Right ventricle myocardium inferior (tissue), 1 donor: ENCODE measurements around the gene PDSS2. TPM values are rescaled to one million over a fixed set of nuclear protein-coding genes. Genes with fewer than 3 reads are reported as not detected.
A peak's percentile ranks its signal among the peaks of the same experiment; 100 is the strongest.
"Not testable (repeated sequence)": the region's sequence is repeated elsewhere in the genome, so short reads cannot be mapped to it uniquely, and the experiment has no call there.

Experiments
- ATAC-seq: fragments of 200-7000 bp; cut with Tn5 transposase; one replicate; pipeline ENCODE4 v1.9.1; 2020; ENCODE audit warnings: mild to moderate bottlenecking, moderate library complexity
- DNase-seq: peaks from one replicate; pipeline ENCODE4 v3.0.0; 2021; ENCODE audit errors: missing footprints
- intact Hi-C: fragments of 100-400 bp; cut with DNase I; formaldehyde crosslinking; loops from one replicate; pipeline ENCODE4 v1.11.0; 2022
- total RNA-seq: library from RNA; stranded (reverse); fragmentation: NEBNext Ultra II Directional; extraction: Animal tissue kit (Norgen Biotek cat#: 25700); gene quantifications from one replicate; pipeline ENCODE4 v1.2.1, GENCODE V29; 2021
- donor health status: DM: no; HTN: yes; CAD: no; lungs with severe emphysema.

Gene PDSS2
- total RNA-seq, 1 donor from 2014 or later, result 15.6 TPM

GRCh38 chr6:107390685-107391435 is 68.5 kb downstream of the PDSS2 start:
- DNase-seq, result no peak
- intact Hi-C loops, result no loop called here
- ATAC-seq, result no peak

DNA sequence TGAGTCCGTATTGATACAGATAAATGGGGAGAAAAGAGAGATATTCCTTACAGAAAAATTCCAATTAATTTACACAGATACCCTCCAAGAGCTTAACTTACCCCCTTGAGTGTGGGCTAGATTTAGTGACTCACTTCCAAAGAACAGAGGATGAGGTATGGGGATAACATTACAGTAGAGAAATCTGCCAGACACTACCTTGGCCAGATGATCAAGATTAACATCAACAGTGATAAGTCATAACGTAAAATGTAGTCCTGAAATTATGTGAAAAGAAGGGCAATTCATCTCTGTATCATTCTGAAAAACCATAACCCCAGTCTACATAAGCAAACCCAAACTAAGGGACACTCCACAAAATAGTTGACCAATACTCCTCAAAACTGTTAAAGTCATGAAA is 69.3 kb downstream of the PDSS2 start:
- ATAC-seq (no peak), DNase-seq (no peak)
- intact Hi-C loops, result no loop called here

DNA sequence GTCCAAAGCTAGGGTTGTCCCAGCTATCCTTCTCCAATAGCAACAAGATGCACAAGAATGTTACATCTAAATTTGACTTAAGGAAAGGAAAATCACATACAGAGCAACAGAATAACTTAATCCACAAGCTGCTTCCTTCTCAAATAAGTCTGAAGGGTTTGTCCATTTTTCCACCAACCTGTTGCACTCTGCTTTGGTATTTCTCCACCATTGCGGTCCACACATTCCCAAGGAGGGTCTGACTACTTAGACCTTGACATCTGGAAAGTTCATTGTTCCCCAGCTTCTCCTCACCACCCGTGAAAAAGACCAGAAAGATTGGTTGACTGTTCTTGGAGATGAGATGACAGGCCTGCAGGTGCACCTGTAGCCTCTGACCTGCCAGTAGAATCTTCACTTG is 72.5 kb downstream of the PDSS2 start:
- ATAC-seq (no peak), DNase-seq (no peak)
- intact Hi-C loops, result no loop called here

GRCh38 chr6:107386340-107386739 is 73.0 kb downstream of the PDSS2 start:
- no peak for DNase-seq
- ATAC-seq, result no peak
- intact Hi-C loops, result no loop called here

- ATAC-seq (no peak), DNase-seq (no peak)
- intact Hi-C loops, result no loop called here
Measured at GRCh38 chr6:107383705-107384104, 75.7 kb downstream of the PDSS2 start.

DNA sequence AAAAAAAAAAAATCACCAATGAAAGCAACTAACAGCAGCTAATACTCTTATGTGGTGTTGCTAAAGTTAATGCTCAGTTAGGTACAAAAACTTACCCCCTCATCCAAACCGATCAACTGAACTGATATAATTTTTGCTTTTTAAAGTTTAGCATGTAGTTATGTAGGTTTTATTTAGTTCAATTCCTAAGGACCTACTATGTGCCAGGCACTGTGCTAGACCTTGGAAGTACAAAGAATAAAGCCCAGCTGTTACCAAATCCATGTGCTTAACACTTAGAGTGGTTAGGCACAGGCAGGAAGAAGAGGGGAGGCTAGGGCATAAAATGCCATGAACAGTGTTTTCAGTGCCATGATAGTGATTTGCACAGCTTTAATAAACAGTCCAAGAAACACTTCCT is 85.1 kb downstream of the PDSS2 start:
- intact Hi-C loops, result no loop called here
- ATAC-seq, result no peak

GRCh38 chr6:107369493-107369892 is 89.9 kb downstream of the PDSS2 start:
- no peak for ATAC-seq
- DNase-seq, result no peak
- intact Hi-C loops, result no loop called here

More for the DNA sequence above, 85.1 kb downstream of the PDSS2 start:
- no peak for DNase-seq

DNA sequence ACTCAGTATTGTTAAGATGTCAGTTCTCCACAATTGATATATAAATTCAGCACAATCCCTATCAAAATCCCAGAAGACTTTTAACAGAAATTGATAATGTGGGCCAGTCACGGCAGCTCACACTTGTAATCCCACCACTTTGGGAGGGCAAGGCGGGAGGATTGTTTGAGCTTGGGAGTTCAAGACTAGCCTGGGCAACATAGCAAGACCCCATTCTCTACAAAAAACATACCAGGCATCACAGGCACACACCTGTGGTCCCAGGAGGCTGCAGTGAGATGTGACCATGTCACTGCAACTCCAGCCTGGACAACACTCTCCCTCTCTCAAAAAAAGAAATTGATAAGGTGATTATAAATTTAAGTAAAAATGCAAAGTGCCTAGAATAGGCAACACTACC is 90.9 kb downstream of the PDSS2 start:
- DNase-seq (no peak), ATAC-seq (no peak)
- intact Hi-C loops, result no loop called here

DNA sequence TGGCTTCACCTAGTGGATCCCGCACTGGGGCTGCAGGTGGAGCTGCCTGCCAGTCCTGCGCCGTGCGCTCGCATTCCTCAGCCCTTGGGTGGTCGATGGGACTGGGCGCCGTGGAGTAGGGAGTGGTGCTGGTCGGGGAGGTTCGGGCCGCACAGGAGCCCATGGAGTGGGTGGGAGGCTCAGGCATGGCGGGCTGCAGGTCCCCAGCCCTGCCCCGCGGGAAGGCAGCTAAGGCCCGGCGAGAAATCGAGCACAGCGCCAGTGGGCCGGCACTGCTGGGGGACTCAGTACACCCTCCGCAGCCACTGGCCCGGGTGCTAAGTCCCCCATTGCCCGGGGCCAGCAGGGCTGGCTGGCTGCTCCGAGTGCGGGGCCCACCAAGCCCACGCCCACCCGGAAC is 95.2 kb downstream of the PDSS2 start:
- intact Hi-C loops, DNase-seq, ATAC-seq: not testable (repeated sequence)

GRCh38 chr6:107361753-107362604 is 97.4 kb downstream of the PDSS2 start:
- DNase-seq (no peak), ATAC-seq (no peak)
- intact Hi-C loops, result no loop called here

- DNase-seq (no peak), ATAC-seq (no peak)
- intact Hi-C loops, result no loop called here
Measured at GRCh38 chr6:107360476-107360875, 98.9 kb downstream of the PDSS2 start.

DNA sequence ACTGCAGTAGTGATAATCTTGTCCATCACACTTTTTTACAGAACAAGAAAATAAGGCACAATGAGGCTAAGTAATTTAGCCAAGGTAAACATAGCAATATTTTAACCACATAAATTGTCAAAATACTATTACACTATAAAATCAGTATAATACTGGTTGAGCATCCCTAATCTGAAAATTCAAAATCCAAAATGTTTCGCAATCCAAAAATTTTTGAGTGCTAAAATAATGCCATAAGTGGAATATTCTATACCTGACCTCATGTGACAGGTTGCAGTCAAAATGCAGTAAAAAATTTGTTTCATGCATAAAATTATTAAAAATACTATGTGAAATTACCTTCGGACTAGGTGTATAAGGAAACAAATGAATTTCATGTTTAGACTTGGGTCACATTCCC is 101.5 kb downstream of the PDSS2 start:
- ATAC-seq (no peak), DNase-seq (no peak)
- intact Hi-C loops, result no loop called here

DNA sequence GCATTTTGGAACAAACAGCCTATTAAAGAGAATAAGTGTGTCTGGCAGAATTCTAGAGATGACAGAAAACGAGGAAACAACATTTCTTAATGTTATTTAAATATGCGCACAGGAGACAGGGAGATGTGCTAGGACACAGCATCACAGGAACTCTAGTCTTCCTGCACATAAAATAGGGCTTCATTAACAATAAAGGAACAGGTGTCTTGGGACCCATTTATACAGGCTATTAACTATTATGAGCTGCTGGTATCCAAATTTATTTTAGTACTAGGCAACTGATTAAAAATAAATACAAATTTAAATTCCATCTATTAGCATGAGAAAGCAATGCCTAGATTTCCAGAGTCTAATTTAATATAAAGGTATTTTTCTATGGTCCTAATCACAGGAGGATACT is 102.3 kb downstream of the PDSS2 start:
- no peak for ATAC-seq
- intact Hi-C loops, result no loop called here

GRCh38 chr6:107355659-107356058 is 103.7 kb downstream of the PDSS2 start:
- DNase-seq (no peak), ATAC-seq (peak; percentile 39)
- intact Hi-C loops, result no loop called here

More for the DNA sequence above, 102.3 kb downstream of the PDSS2 start:
- no peak for DNase-seq

DNA sequence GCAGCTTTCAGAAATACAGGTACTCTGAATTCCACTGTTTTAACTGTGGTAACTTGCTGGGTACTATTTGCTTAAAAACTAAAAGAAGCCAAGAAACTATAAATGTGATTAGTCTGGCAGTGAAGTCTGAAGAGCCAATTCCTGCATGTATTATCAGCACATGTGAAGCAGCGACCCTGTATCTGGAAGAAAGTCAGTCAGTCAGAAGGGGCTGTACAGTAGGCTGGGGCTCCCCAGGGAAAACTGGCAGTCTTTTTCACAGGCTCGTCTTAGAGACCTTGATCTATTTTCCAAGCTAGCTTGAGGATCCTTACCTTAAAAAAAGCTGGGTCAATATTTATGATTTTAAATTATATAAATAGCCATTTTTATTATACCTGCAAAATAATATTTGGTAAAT is 104.9 kb downstream of the PDSS2 start:
- intact Hi-C loops, result no loop called here
- ATAC-seq, result no peak
- no peak for DNase-seq

GRCh38 chr6:107353773-107354382 is 105.5 kb downstream of the PDSS2 start:
- intact Hi-C loops, result no loop called here
- DNase-seq (no peak), ATAC-seq (no peak)

DNA sequence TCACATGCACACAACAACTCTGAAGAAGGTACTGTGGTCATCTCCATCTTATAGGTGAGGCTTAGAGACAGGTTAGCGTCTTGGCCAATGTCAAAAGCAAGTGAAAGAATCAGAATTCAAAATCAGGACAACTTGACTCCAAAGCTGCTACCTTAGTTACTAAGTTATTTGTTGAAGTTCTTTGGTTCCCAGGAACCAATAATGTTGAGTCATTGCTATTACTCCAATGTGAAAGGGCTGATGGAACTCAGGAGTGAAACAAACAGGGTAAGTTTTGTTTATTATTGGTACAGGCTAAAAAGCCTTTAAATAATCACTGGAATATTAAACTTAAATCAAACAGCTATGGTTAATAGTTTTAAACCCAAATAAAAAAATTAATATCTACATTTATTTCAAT is 111.1 kb downstream of the PDSS2 start:
- ATAC-seq (no peak), DNase-seq (no peak)
- intact Hi-C loops, result no loop called here

- intact Hi-C loops, result no loop called here
- no peak for ATAC-seq
Measured at GRCh38 chr6:107345393-107345792, 114.0 kb downstream of the PDSS2 start.

DNA sequence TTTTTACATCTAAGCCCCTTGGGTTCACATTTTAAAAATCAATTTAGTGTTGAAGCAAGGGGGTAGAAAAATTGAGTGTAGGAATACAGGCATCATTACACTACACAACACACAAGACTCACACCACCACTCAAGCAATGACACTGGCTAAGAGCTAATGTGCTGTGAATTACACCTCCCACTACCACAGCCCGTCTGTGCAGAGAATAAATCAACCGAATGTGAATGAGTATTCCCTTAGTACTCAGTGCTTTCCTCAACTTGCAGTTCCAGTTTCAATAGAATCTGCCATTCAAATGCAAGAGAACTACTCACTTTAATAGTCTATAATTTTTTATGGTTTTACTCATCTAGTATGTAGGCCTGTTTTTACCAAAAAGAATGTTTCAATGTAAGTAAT is 114.4 kb downstream of the PDSS2 start:
- DNase-seq (no peak), ATAC-seq (no peak)
- intact Hi-C loops, result no loop called here

More at GRCh38 chr6:107345393-107345792, 114.0 kb downstream of the PDSS2 start:
- DNase-seq, result no peak

DNA sequence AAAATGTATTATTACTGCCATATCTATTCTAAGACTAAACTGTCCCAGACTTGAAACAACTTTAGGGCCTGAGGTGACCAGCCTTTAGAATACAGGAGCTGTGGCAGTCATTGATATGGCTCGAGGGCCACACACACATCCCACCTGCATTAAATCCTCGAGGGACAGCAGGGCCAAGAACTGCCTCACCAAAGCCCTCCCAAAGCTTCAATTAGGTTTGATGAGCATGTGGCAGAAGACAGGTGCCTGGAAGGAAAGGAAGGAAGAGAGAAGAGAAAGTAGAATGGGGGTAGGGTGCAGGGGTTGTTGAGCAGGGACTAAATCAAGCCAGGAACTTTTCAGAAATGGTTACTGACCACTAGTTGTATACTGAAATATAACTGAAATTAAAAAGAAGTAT is 115.0 kb downstream of the PDSS2 start:
- ATAC-seq (no peak), DNase-seq (no peak)
- intact Hi-C loops, result no loop called here
